HCT116 (cell line): ENCODE data around the gene DLG2. TPM values are rescaled to one million over a fixed set of nuclear protein-coding genes. Genes with fewer than 3 reads are reported as not detected.

ENCODE experiments used
- ATAC-seq: fragments of 200-7000 bp; cut with Tn5 transposase; 2 replicates; pipeline ENCODE4 v1.9.1; 2020; ENCODE audit warnings: mild to moderate bottlenecking, moderate library complexity
- BruUV-seq: library from RNA; stranded (reverse); fragments of 400-500 nt; replicated peaks from 2 replicates; lab custom pipeline; 2021; lab: Mats Ljungman, UMichigan
- CTCF ChIA-PET: fragments of 300-600 bp; sonication (Branson Sonifier 250); formaldehyde crosslinking; loops from one replicate; lab custom pipeline; 2021; ENCODE audit warnings: antibody characterized with exemption; lab: Charles Lee
- POLR2A ChIA-PET: fragments of 300-600, 350-600 bp; sonication (Branson Sonifier 250); formaldehyde crosslinking; loops from one replicate; lab custom pipeline; 2021; ENCODE audit warnings: antibody characterized with exemption; lab: Charles Lee
- RAD21 ChIA-PET, 2 experiments: fragments of 300-600 bp; sonication (Branson Sonifier 250); formaldehyde crosslinking; loops; one replicate each; lab custom pipeline; 2023; ENCODE audit warnings: low total read pairs in 2 of 2; ENCODE audit not compliant: uncharacterized antibody in 2 of 2, unreplicated experiment in 2 of 2, low non-redundant PET in 1 of 2; lab: Charles Lee
- DNase-seq: peaks from one replicate; pipeline ENCODE4 v3.0.0-alpha.2; 2010; ENCODE audit warnings: low read depth, low spot score
- H2AFZ ChIP-seq: fragments of 200-600 bp; shearing (Covaris generic), sonication (generic); 2 replicates; pipeline ENCODE4 v1.6.1; 2017; ENCODE audit warnings: low read depth, mixed run types, mixed read lengths, antibody characterized with exemption, low read length; ENCODE audit not compliant: poor library complexity, severe bottlenecking
- H3K27ac ChIP-seq: 2 replicates; pipeline ENCODE4 v1.5.1; 2012; ENCODE audit warnings: low read depth, low read length
- H3K27me3 ChIP-seq: fragments of 200-600 bp; sonication (generic); 2 replicates; pipeline ENCODE4 v1.6.1; 2016; ENCODE audit warnings: mixed run types, low read length, mixed read lengths; ENCODE audit not compliant: insufficient read depth
- H3K36me3 ChIP-seq, 2 experiments: fragments of 200-500 bp in 1 of 2; fragments of 200-600 bp in 1 of 2; sonication (Bioruptor generic) in 1 of 2; sonication (generic) in 1 of 2; 2 replicates each; pipeline versions ENCODE4 v1.5.1 to v1.6.1; 2014 to 2016; ENCODE audit warnings: low read length in 2 of 2, inconsistent platforms in 1 of 2, mixed read lengths in 1 of 2, mixed run types in 1 of 2; ENCODE audit not compliant: insufficient read depth in 2 of 2, control insufficient read depth in 1 of 2
- H3K4me1 ChIP-seq, 2 experiments: fragments of 200-600 bp in 1 of 2; sonication (generic) in 1 of 2; 2 replicates each; pipeline versions ENCODE4 v1.5.1 to v1.6.1; 2012 to 2017; ENCODE audit warnings: low read length in 2 of 2, inconsistent platforms in 1 of 2, mild to moderate bottlenecking in 1 of 2, mixed read lengths in 1 of 2, mixed run types in 1 of 2, moderate library complexity in 1 of 2; ENCODE audit not compliant: insufficient read depth in 2 of 2, control insufficient read depth in 1 of 2
- H3K4me2 ChIP-seq: fragments of 200-600 bp; sonication (generic); 2 replicates; pipeline ENCODE4 v1.6.1; 2017; ENCODE audit warnings: mixed run types, low read length, mixed read lengths
- H3K4me3 ChIP-seq, 2 experiments: fragments of 200-600 bp in 1 of 2; sonication (generic) in 1 of 2; replicated peaks in 1 of 2; 2 replicates each; pipeline ENCODE4 v1.5.1; 2011 to 2016; ENCODE audit warnings: low read length in 2 of 2, control low read depth in 1 of 2, low read depth in 1 of 2, mild to moderate bottlenecking in 1 of 2, mixed read lengths in 1 of 2, mixed run types in 1 of 2
- H3K79me2 ChIP-seq: fragments of 200-600 bp; sonication (generic); 2 replicates; pipeline ENCODE4 v1.6.1; 2017; ENCODE audit warnings: mild to moderate bottlenecking, mixed run types, low read length, moderate library complexity, mixed read lengths; ENCODE audit not compliant: insufficient read depth
- H3K9ac ChIP-seq: fragments of 200-600 bp; sonication (generic); 2 replicates; pipeline ENCODE4 v1.6.1; 2016; ENCODE audit warnings: low read length, mixed read lengths
- H3K9me2 ChIP-seq: fragments of 200-600 bp; sonication (generic), shearing (Covaris generic); 2 replicates; pipeline ENCODE4 v1.6.1; 2017; ENCODE audit warnings: mixed run types, mild to moderate bottlenecking, moderate library complexity; ENCODE audit not compliant: insufficient read depth
- H3K9me3 ChIP-seq, 2 experiments: fragments of 200-500 bp in 1 of 2; fragments of 200-600 bp in 1 of 2; sonication (Bioruptor generic) in 1 of 2; sonication (generic) in 1 of 2; 2 replicates each; pipeline ENCODE4 v1.6.1; 2014 to 2017; ENCODE audit warnings: low read length in 2 of 2, mixed read lengths in 2 of 2, inconsistent platforms in 1 of 2, low read depth in 1 of 2, mild to moderate bottlenecking in 1 of 2, mixed run types in 1 of 2, moderate library complexity in 1 of 2; ENCODE audit not compliant: control insufficient read depth in 1 of 2, insufficient read depth in 1 of 2
- H4K20me1 ChIP-seq: fragments of 200-600 bp; sonication (generic), shearing (Covaris generic); 2 replicates; pipeline ENCODE4 v1.6.1; 2017; ENCODE audit warnings: mixed run types, mild to moderate bottlenecking, moderate library complexity; ENCODE audit not compliant: insufficient read depth
- ATF3 ChIP-seq: IDR thresholded peaks from 2 replicates; pipeline ENCODE4 v1.6.1; 2012
- CBX3 ChIP-seq: IDR thresholded peaks from 2 replicates; pipeline ENCODE4 v1.6.1; 2012; ENCODE audit warnings: low read depth
- CEBPB ChIP-seq: IDR thresholded peaks from 2 replicates; pipeline ENCODE4 v1.6.1; 2012; ENCODE audit warnings: low read depth
- ELF1 ChIP-seq: IDR thresholded peaks from 2 replicates; pipeline ENCODE4 v1.6.1; 2012; ENCODE audit warnings: low read depth, borderline replicate concordance
- EZH2phosphoT487 ChIP-seq: fragments of 200-600 bp; IDR thresholded peaks from 2 replicates; pipeline ENCODE4 v1.6.1; 2018; ENCODE audit warnings: antibody characterized with exemption, borderline replicate concordance
- JUND ChIP-seq: IDR thresholded peaks from 2 replicates; pipeline ENCODE4 v1.6.1; 2012
- SIN3A ChIP-seq: IDR thresholded peaks from 2 replicates; pipeline ENCODE4 v1.6.1; 2012; ENCODE audit warnings: low read depth
- TCF7L2 ChIP-seq: IDR thresholded peaks from 2 replicates; pipeline ENCODE4 v1.7.0; 2011; ENCODE audit warnings: borderline replicate concordance, inconsistent platforms; ENCODE audit not compliant: insufficient read depth, insufficient read length; ENCODE audit errors: extremely low read depth
- ZFX ChIP-seq: fragments of 450-650 bp; IDR thresholded peaks from 2 replicates; pipeline ENCODE4 v1.6.1; 2017
- ZNF274 ChIP-seq: fragments of 200-500 bp; sonication (Bioruptor generic); IDR thresholded peaks from 2 replicates; pipeline ENCODE4 v1.6.1; 2014; ENCODE audit warnings: mild to moderate bottlenecking, low read depth, low read length, inconsistent platforms
- intact Hi-C: fragments of 100-400 bp; cut with micrococcal nuclease; formaldehyde crosslinking; loops from 2 replicates; pipeline ENCODE4 v1.10.0; 2022
- total RNA-seq: library from RNA; stranded (reverse); gene quantifications from one replicate; pipeline ENCODE4 v1.2.1, GENCODE V29; 2021; ENCODE audit not compliant: unreplicated experiment

Gene DLG2
- total RNA-seq, 1 experiment from 2014 or later: 2.4 TPM

GRCh38 chr11:83684071-83684470 is 1943.1 kb downstream of the DLG2 start:
- POLR2A ChIA-PET: no interaction called here
- Histone ChIP-seq H3K4me1 (no peaks in the 10 kb centered on the region), H3K79me2 (no peaks in the 10 kb centered on the region), H3K9me2 (no peaks in the 10 kb centered on the region), H2AFZ (no peak overlapping the region), H3K36me3 (no peaks in the 10 kb centered on the region), H3K4me3 (no peak overlapping the region), H4K20me1 (no peaks in the 10 kb centered on the region; the same call in 1 of the 2 replicates), H3K9me3 (no peaks in the 10 kb centered on the region), H3K27ac (no peak overlapping the region), H3K27me3 (peaks cover 36% of the 10 kb centered on the region), H3K4me2 (no peak overlapping the region), H3K9ac (no peak overlapping the region)
- ATAC-seq (no peak), DNase-seq (no peak)
- CTCF ChIA-PET: no interaction called here
- intact Hi-C loops: no loop called here
- RAD21 ChIA-PET: no interaction called here
- BruUV-seq: no TSS peak
- no peak for TF ChIP-seq TCF7L2

- POLR2A ChIA-PET: no interaction called here
- no peak for ATAC-seq
- Histone ChIP-seq H3K4me1 (no peaks in the 10 kb centered on the region), H3K27me3 (peaks cover 40% of the 10 kb centered on the region), H3K4me3 (no peak overlapping the region), H3K4me2 (no peak overlapping the region), H4K20me1 (no peaks in the 10 kb centered on the region; the same call in 1 of the 2 replicates), H3K9me2 (no peaks in the 10 kb centered on the region), H3K9ac (no peak overlapping the region), H3K79me2 (no peaks in the 10 kb centered on the region), H2AFZ (no peak overlapping the region), H3K9me3 (no peaks in the 10 kb centered on the region), H3K36me3 (no peaks in the 10 kb centered on the region), H3K27ac (no peak overlapping the region)
- TF ChIP-seq JUND: no peak
- TF ChIP-seq ELF1: no peak
- no peak for TF ChIP-seq SIN3A
- TF ChIP-seq ATF3: no peak
- no peak for TF ChIP-seq EZH2phosphoT487
- no peak for TF ChIP-seq ZNF274
- no peak for TF ChIP-seq CBX3
- TF ChIP-seq CEBPB: no peak
- TF ChIP-seq ZFX: no peak
- CTCF ChIA-PET: no interaction called here
- intact Hi-C loops: no loop called here
- no peak for DNase-seq
- no TSS peak for BruUV-seq
- RAD21 ChIA-PET: no interaction called here
Observed at GRCh38 chr11:83682611-83682973, 1944.6 kb downstream of the DLG2 start.
